Heart left ventricle (tissue), 13 donors: ENCODE measurements around the gene PSTPIP1.

Experiments used
- POLR2A ChIP-seq, 2 donors: fragments of 450-650 bp; IDR thresholded peaks; one replicate each; pipeline ENCODE4 v1.6.1; 2017; ENCODE audit warnings: antibody characterized with exemption in 2 of 2, mild to moderate bottlenecking in 2 of 2, moderate library complexity in 2 of 2
- TF ChIP-seq, protein P1 (sequence below), 12 donors: fragments of 200-600 bp; sonication (generic) in 4 of 12; IDR thresholded peaks; one replicate each; pipeline versions ENCODE4 v1.5.0 to v1.8.0; 2018 to 2022; ENCODE audit warnings: antibody characterized with exemption in 12 of 12, mild to moderate bottlenecking in 5 of 12
- donor health status: ischemic (EF 13 %, LVEDD 7.1; RV severe dilation, severe dysfunction).
- donor health status: DM: no; HTN: yes; CAD: no.
- donor health status: DM: no; HTN: no; CAD: no.
- donor health status: ischemic (EF 25% LVEDD 6.9; RV normal size, moderate dysfunction).
- donor health status: ischemic (EF 25% LVEDD 5.7; RV mildly dilated, moderate dysfunction).
- donor health status: ischemic (EF 35%, LVEDD 5.7; RV mildly dilated, moderate dysfunction).
- donor health status: nonischemic (EF 11% LVEDD 7.7; RV severe dilation, severe dysfunction).
- donor health status: DM: yes; HTN: yes; CAD: no.
- donor health status: PGD.
- donor health status: ischemic (EF 29% LVEDD 5.4; RV normal size, mild dysfunction).
- donor health status: nonischemic (EF 23%, LVEDD 6.1; RV moderate dilation, normal function).

DNA sequence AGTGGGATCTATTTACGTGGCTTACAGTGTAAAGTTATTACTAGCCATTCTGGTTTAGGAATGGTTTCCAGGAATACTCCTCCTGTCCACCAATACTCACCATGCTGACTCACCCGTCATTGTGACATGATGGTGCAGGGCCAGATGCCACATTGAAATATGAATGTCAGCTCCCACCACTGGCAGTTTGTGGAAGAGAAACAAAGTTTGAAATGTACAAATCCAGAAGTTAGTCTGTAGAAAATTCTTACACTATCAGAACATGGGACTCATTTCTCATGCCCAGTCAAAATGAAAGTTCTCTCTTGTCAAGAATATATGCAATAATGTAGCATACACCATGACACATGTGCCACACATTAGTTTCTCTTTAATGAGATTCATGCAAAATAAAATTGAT lies 90.4 kb downstream of the PSTPIP1 start:
- TF ChIP-seq, protein P1, sequence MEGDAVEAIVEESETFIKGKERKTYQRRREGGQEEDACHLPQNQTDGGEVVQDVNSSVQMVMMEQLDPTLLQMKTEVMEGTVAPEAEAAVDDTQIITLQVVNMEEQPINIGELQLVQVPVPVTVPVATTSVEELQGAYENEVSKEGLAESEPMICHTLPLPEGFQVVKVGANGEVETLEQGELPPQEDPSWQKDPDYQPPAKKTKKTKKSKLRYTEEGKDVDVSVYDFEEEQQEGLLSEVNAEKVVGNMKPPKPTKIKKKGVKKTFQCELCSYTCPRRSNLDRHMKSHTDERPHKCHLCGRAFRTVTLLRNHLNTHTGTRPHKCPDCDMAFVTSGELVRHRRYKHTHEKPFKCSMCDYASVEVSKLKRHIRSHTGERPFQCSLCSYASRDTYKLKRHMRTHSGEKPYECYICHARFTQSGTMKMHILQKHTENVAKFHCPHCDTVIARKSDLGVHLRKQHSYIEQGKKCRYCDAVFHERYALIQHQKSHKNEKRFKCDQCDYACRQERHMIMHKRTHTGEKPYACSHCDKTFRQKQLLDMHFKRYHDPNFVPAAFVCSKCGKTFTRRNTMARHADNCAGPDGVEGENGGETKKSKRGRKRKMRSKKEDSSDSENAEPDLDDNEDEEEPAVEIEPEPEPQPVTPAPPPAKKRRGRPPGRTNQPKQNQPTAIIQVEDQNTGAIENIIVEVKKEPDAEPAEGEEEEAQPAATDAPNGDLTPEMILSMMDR (IDR thresholded peaks at IDR 0.05) = no peak
- no peak for TF ChIP-seq POLR2A (IDR thresholded peaks at IDR 0.05)
